ENCODE results near the gene THRB. TPM values are rescaled to one million over a fixed set of nuclear protein-coding genes. Genes with fewer than 3 reads are reported as not detected.
A peak's percentile ranks its signal among the peaks of the same experiment; 100 is the strongest.

The THRB gene
- total and polyA plus RNA-seq, 9 of the 15 experiments (the other 6 are each of a cell fraction or from before 2014, with no cell fraction given) = 1.7 to 14.9 (median 6.9) TPM

- TF ChIP-seq ZHX1 (conservative IDR thresholded peaks at IDR 0.05; ENCODE audit: low read length) (0 out of 2 replicates have a peak, but pooled peaks have one; percentile 45), STAT6 (CRISPR knock-in tag; IDR thresholded peaks at IDR 0.05) (no peak), ZNF398 (CRISPR knock-in tag; IDR thresholded peaks at IDR 0.05) (0 out of 2 replicates have a peak, but pooled peaks have one; percentile 34), AFF1 (IDR thresholded peaks at IDR 0.05; ENCODE audit: low read depth in 1 of 2, partially characterized antibody in 2 of 2) (no peak), EZH2 (IDR thresholded peaks at IDR 0.05; ENCODE audit: borderline replicate concordance, low read depth, low read length) (no peak), SAFB (IDR thresholded peaks at IDR 0.05; ENCODE audit: borderline replicate concordance, low read depth, low read length) (no peak), ZBTB7A (IDR thresholded peaks at IDR 0.05; ENCODE audit: borderline replicate concordance, control insufficient read depth, low read depth, low read length) (peak; percentile 50; the same call in 1 of the 2 replicates), CBX5 (IDR thresholded peaks at IDR 0.05; ENCODE audit: borderline replicate concordance, low read depth) (no peak), LEF1 (IDR thresholded peaks at IDR 0.05) (no peak), E2F5 (CRISPR knock-in tag; IDR thresholded peaks at IDR 0.05) (no peak), NCOA1 (IDR thresholded peaks at IDR 0.05; ENCODE audit: low read depth) (no peak), ESRRA (IDR thresholded peaks at IDR 0.05; ENCODE audit: borderline replicate concordance, low read depth) (no peak)
These were observed 2.2 kb upstream of the THRB start (continued) for GRCh38 chr3:24496529-24497482.

Measured in K562 (cell line).